Gastroesophageal sphincter (tissue), 4 donors: ENCODE results near the gene CSNK1G3. TPM values are rescaled to one million over a fixed set of nuclear protein-coding genes. Genes with fewer than 3 reads are reported as not detected.

Source experiments
- ATAC-seq: fragments of 150-250 bp; one replicate; pipeline ENCODE4 v1.9.1; 2016; ENCODE audit warnings: mild to moderate bottlenecking, moderate library complexity
- H3K27ac ChIP-seq, 4 donors: fragments of 200-600 bp; sonication (generic) in 3 of 4; 1 replicate in 3 of 4; 2 replicates in 1 of 4; pipeline ENCODE4 v1.5.1; 2016 to 2019
- H3K27me3 ChIP-seq: fragments of 200-600 bp; sonication (generic); one replicate; pipeline ENCODE4 v1.5.1; 2019
- H3K36me3 ChIP-seq, 2 donors: fragments of 200-600 bp; sonication (generic); one replicate each; pipeline ENCODE4 v1.5.1; 2019; ENCODE audit warnings: control low read depth in 1 of 2
- H3K4me1 ChIP-seq, 3 donors: fragments of 200-600 bp; sonication (generic); 1 replicate in 2 of 3; 2 replicates in 1 of 3; pipeline ENCODE4 v1.5.1; 2016 to 2019; ENCODE audit warnings: control low read depth in 2 of 3
- H3K4me3 ChIP-seq, 2 donors: fragments of 200-600 bp; sonication (generic); one replicate each; pipeline ENCODE4 v1.5.1; 2019; ENCODE audit warnings: mild to moderate bottlenecking in 1 of 2, moderate library complexity in 1 of 2
- H3K9me3 ChIP-seq, 3 donors: fragments of 200-600 bp; sonication (generic); one replicate each; pipeline ENCODE4 v1.5.1; 2017 to 2019; ENCODE audit warnings: control low read depth in 2 of 3
- CTCF ChIP-seq, 4 experiments: fragments of 200-600 bp in 2 of 4; fragments of 450-650 bp in 2 of 4; sonication (generic) in 1 of 4; IDR thresholded peaks; one replicate each; pipeline ENCODE4 v1.5.1; 2017 to 2019; ENCODE audit warnings: antibody characterized with exemption in 4 of 4, mild to moderate bottlenecking in 2 of 4, moderate library complexity in 2 of 4
- EP300 ChIP-seq: sonication (generic); formaldehyde crosslinking; IDR thresholded peaks from one replicate; pipeline ENCODE4 v1.6.1; 2017; ENCODE audit warnings: antibody characterized with exemption, mild to moderate bottlenecking
- POLR2A ChIP-seq, 2 donors: fragments of 450-650 bp; IDR thresholded peaks; one replicate each; pipeline ENCODE4 v1.6.1; 2017; ENCODE audit warnings: antibody characterized with exemption in 2 of 2, mild to moderate bottlenecking in 2 of 2, moderate library complexity in 1 of 2
- POLR2AphosphoS5 ChIP-seq: sonication (generic); formaldehyde crosslinking; IDR thresholded peaks from one replicate; pipeline ENCODE4 v1.6.1; 2017; ENCODE audit warnings: antibody characterized with exemption
- WGBS, 2 donors: methylation state at CpG; one replicate each; pipeline ENCODE4 v1.1.5; 2018; ENCODE audit warnings: low coverage in 1 of 2; 5-methylcytosine and 5-hydroxymethylcytosine counted together
- total RNA-seq, 4 donors: library from RNA; depleted of rRNA; stranded (reverse); fragments of >200 nt; gene quantifications; one replicate each; pipeline ENCODE4 v1.1.0, GENCODE V29; 2016

CSNK1G3 gene
- total RNA-seq, 4 donors from 2014 or later: 42.8 to 65.0 (median 55.6) TPM

GRCh38 chr5:123578390-123578789 is 66.4 kb downstream of the CSNK1G3 start:
- Histone ChIP-seq H3K4me1 (no peaks in the 10 kb centered on the region), H3K4me3 (no peak overlapping the region), H3K27ac (no peak overlapping the region), H3K9me3 (no peaks in the 10 kb centered on the region), H3K27me3 (no peaks in the 10 kb centered on the region), H3K36me3 (peaks cover 0 to 28% of the 10 kb centered on the region in 2 donors)
- no peak for TF ChIP-seq CTCF (IDR thresholded peaks at IDR 0.05)
- TF ChIP-seq EP300: no peak
- ATAC-seq: no peak

GRCh38 chr5:123579410-123579809 is 67.4 kb downstream of the CSNK1G3 start:
- H3K27ac ChIP-seq: no peak overlapping the region
- no peak for ATAC-seq
- no peak overlapping the region for H3K4me3 ChIP-seq
- no peaks in the 10 kb centered on the region for H3K4me1 ChIP-seq
- H3K27me3 ChIP-seq: no peaks in the 10 kb centered on the region
- H3K36me3 ChIP-seq: peaks cover 0 to 23% of the 10 kb centered on the region in 2 donors
- no peak for TF ChIP-seq EP300
- TF ChIP-seq CTCF (IDR thresholded peaks at IDR 0.05): no peak
- TF ChIP-seq POLR2A (IDR thresholded peaks at IDR 0.05): no peak
- TF ChIP-seq POLR2AphosphoS5: no peak
- 76 to 84% methylated on average over 3 of the region's 3 CpGs for WGBS, 2 donors
- no peaks in the 10 kb centered on the region for H3K9me3 ChIP-seq

GRCh38 chr5:123582550-123583285 is 70.7 kb downstream of the CSNK1G3 start:
- Histone ChIP-seq H3K4me3 (no peak overlapping the region), H3K27ac (no peak overlapping the region), H3K27me3 (no peaks in the 10 kb centered on the region), H3K4me1 (no peaks in the 10 kb centered on the region), H3K9me3 (no peaks in the 10 kb centered on the region), H3K36me3 (peaks cover 0 to 3% of the 10 kb centered on the region in 2 donors)
- no peak for ATAC-seq
- TF ChIP-seq POLR2A (IDR thresholded peaks at IDR 0.05) (no peak), POLR2AphosphoS5 (no peak), EP300 (no peak), CTCF (IDR thresholded peaks at IDR 0.05) (no peak)
- 72 to 84% methylated on average over 4 of the region's 4 CpGs for WGBS, 2 donors

- Histone ChIP-seq H3K27ac (no peak overlapping the region), H3K4me3 (no peak overlapping the region), H3K4me1 (no peaks in the 10 kb centered on the region), H3K36me3 (no peaks in the 10 kb centered on the region), H3K9me3 (no peaks in the 10 kb centered on the region), H3K27me3 (no peaks in the 10 kb centered on the region)
- no peak for ATAC-seq
- TF ChIP-seq EP300 (no peak), CTCF (IDR thresholded peaks at IDR 0.05) (no peak), POLR2AphosphoS5 (no peak), POLR2A (IDR thresholded peaks at IDR 0.05) (no peak)
- 80 to 83% methylated on average over 2 of the region's 2 CpGs for WGBS, 2 donors
Measured at GRCh38 chr5:123585871-123586270, 73.9 kb downstream of the CSNK1G3 start.

GRCh38 chr5:123594434-123594833 is 82.5 kb downstream of the CSNK1G3 start:
- peaks cover 0 to 32% of the 10 kb centered on the region in 2 donors for H3K36me3 ChIP-seq
- H3K27ac ChIP-seq: no peak overlapping the region
- TF ChIP-seq POLR2A (IDR thresholded peaks at IDR 0.05) (no peak), CTCF (IDR thresholded peaks at IDR 0.05) (no peak), POLR2AphosphoS5 (no peak), EP300 (no peak)
- no peaks in the 10 kb centered on the region for H3K9me3 ChIP-seq
- no peak overlapping the region for H3K4me3 ChIP-seq
- no peak for ATAC-seq
- no peaks in the 10 kb centered on the region for H3K27me3 ChIP-seq
- H3K4me1 ChIP-seq: no peaks in the 10 kb centered on the region
